Measurements from ENCODE around the gene VLDLR.

VLDLR gene

GRCh38 chr9:2666569-2666968, 45.0 kb downstream of the VLDLR start:
- H3K4me3 ChIP-seq (ENCODE audit: low read depth, low read length) = no peak overlapping the region
- no peaks in the 10 kb centered on the region for H3K36me3 ChIP-seq
- peaks cover 6% of the 10 kb centered on the region for H3K9me3 ChIP-seq (ENCODE audit: severe bottlenecking)
- no peak for TF ChIP-seq CTCF (IDR thresholded peaks at IDR 0.05; ENCODE audit: low read depth, low read length)
- H3K27ac ChIP-seq = no peak overlapping the region
- no peak for DNase-seq
- H3K27me3 ChIP-seq (ENCODE audit: insufficient read depth, low read depth, severe bottlenecking) = no peaks in the 10 kb centered on the region

- Histone ChIP-seq H3K27me3 (ENCODE audit: insufficient read depth, low read depth, severe bottlenecking) (no peaks in the 10 kb centered on the region), H3K36me3 (no peaks in the 10 kb centered on the region), H3K4me3 (ENCODE audit: low read depth, low read length) (no peak overlapping the region), H3K9me3 (ENCODE audit: severe bottlenecking) (no peaks in the 10 kb centered on the region), H3K27ac (no peak overlapping the region)
- no peak for TF ChIP-seq CTCF (IDR thresholded peaks at IDR 0.05; ENCODE audit: low read depth, low read length)
- DNase-seq = no peak
Observed at GRCh38 chr9:2673161-2673560, 51.6 kb downstream of the VLDLR start.

GRCh38 chr9:2674141-2674824, 52.7 kb downstream of the VLDLR start:
- no peak overlapping the region for H3K27ac ChIP-seq
- no peak for DNase-seq
- H3K27me3 ChIP-seq (ENCODE audit: insufficient read depth, low read depth, severe bottlenecking) = no peaks in the 10 kb centered on the region
- H3K9me3 ChIP-seq (ENCODE audit: severe bottlenecking) = no peaks in the 10 kb centered on the region
- H3K4me3 ChIP-seq (ENCODE audit: low read depth, low read length) = no peak overlapping the region
- no peak for TF ChIP-seq CTCF (IDR thresholded peaks at IDR 0.05; ENCODE audit: low read depth, low read length)
- H3K36me3 ChIP-seq = no peaks in the 10 kb centered on the region

- TF ChIP-seq CTCF (IDR thresholded peaks at IDR 0.05; ENCODE audit: low read depth, low read length) = no peak
- H3K9me3 ChIP-seq (ENCODE audit: severe bottlenecking) = no peaks in the 10 kb centered on the region
- H3K36me3 ChIP-seq = no peaks in the 10 kb centered on the region
- no peaks in the 10 kb centered on the region for H3K27me3 ChIP-seq (ENCODE audit: insufficient read depth, low read depth, severe bottlenecking)
- H3K27ac ChIP-seq = no peak overlapping the region
- DNase-seq = no peak
- H3K4me3 ChIP-seq (ENCODE audit: low read depth, low read length) = no peak overlapping the region
Observed at GRCh38 chr9:2675834-2676233, 54.2 kb downstream of the VLDLR start.

- no peak for DNase-seq
- no peak for TF ChIP-seq CTCF (IDR thresholded peaks at IDR 0.05; ENCODE audit: low read depth, low read length)
- H3K9me3 ChIP-seq (ENCODE audit: severe bottlenecking) = no peaks in the 10 kb centered on the region
- H3K27ac ChIP-seq = no peak overlapping the region
- no peak overlapping the region for H3K4me3 ChIP-seq (ENCODE audit: low read depth, low read length)
- no peaks in the 10 kb centered on the region for H3K27me3 ChIP-seq (ENCODE audit: insufficient read depth, low read depth, severe bottlenecking)
- H3K36me3 ChIP-seq = no peaks in the 10 kb centered on the region
Observed at GRCh38 chr9:2676466-2676865, 54.9 kb downstream of the VLDLR start.

Measured in WERI-Rb-1 (cell line).